Femur (tissue), 1 donor: ENCODE measurements around the gene YJEFN3.

ENCODE experiments used
- DNase-seq: peaks from one replicate; pipeline ENCODE4 v3.0.0-alpha.2; 2017

YJEFN3 gene

DNA sequence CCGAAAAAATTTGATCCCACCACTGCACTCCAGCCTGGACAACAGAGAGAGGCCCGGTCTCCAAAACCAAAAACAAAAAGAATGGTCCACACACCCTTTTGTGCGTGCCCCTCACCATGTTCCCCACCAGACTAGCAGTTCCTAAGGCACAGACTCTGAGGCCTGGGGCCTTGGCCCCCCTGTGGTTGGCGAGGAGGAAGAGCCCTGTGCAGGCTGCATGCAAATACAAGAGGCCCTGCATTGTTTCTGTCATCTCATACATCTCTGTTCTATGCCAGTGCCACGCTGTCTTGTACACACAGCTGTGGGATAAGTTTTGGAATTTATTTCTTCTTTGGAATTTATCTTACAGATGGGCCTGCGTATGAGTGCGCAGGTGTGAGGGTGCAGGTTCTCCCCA, 4.7 kb upstream of the YJEFN3 start:
- DNase-seq = no peak

DNA sequence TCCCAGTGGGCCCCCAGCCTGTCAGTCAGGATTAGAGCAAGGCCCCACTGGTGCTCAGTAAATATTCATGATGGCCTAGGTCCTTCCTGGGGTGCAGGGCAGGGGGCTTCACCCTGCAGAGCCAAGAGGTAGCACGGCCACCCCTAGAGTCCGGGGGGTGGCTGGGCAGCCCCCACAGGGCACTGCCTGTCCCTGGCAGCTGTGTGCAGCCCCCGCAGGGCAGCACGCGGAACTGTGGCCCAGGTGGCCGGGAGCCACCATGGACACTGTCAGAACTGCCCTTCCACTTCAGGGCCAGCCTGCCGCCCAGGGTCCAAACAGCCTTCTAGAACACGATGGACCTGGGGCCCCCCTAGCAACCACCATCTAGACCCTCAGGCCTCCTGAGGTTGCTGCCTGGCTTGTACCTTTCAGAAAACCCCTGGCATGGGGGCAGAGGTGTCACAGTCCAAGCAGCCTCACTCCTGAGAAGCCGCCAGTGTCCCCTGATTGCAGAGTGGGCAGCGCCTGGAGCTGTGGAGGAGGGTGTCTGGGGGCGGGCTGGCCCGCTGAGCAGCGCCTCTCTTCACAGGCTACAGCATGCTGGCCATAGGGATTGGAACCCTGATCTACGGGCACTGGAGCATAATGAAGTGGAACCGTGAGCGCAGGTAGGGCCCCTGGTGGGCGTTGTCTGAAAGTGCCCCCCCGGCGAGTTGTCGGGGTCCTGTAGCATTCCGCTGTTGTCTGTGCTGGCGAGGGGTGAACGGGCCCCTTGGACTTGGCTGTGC, 2.9 kb upstream of the YJEFN3 start:
- DNase-seq = no peak

DNA sequence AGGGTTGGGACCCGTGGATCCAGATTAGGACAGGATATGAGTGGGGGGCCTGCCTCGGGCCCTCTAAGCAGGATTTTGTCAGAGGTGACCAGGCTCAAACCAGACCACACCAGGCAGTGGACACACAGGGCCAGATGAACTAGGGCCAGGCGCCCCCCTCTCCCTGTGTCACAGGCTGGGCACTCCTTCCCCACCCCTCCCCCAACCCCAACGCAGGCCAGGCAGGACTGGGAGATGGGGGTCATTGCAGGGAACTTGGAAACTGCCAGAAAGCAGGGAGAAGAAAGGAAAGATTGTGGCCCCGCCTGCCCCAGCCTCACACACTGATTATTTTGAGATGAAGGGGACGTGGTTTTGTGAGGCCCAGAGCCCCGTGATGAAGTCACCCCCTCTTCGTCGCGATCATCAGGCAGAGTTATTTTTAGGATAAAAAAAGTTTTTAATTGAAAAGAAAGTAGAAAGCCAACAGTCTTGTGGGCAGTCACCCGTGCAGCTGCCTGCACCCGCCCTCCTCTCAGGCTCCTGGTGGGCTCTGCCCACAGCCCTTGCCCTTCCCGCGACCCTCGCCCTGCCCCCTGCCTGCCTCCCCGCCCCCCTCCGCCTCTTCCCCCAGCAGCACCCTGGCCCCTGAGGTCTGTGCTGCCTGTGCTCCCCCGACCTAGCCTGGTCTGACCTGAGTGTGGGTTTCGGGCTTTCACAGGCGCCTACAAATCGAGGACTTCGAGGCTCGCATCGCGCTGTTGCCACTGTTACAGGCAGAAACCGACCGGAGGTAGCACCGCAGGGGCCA, 1.9 kb upstream of the YJEFN3 start:
- DNase-seq = no peak

DNA sequence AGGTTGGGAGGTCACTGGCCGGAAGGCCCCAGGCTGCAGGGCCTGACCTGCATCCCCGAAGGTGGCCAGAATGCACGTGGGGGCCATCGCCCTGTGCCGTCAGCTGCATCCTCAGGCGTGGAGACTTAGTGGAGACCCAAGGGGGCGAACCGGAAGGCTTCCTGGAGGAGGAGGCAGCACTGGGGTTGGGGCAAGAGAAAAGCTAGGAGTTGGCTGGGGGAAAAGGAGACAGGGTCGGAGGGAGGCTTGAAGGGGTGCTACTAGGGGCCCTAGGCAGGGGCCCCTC, 1.4 kb upstream of the YJEFN3 start:
- no peak for DNase-seq

DNA sequence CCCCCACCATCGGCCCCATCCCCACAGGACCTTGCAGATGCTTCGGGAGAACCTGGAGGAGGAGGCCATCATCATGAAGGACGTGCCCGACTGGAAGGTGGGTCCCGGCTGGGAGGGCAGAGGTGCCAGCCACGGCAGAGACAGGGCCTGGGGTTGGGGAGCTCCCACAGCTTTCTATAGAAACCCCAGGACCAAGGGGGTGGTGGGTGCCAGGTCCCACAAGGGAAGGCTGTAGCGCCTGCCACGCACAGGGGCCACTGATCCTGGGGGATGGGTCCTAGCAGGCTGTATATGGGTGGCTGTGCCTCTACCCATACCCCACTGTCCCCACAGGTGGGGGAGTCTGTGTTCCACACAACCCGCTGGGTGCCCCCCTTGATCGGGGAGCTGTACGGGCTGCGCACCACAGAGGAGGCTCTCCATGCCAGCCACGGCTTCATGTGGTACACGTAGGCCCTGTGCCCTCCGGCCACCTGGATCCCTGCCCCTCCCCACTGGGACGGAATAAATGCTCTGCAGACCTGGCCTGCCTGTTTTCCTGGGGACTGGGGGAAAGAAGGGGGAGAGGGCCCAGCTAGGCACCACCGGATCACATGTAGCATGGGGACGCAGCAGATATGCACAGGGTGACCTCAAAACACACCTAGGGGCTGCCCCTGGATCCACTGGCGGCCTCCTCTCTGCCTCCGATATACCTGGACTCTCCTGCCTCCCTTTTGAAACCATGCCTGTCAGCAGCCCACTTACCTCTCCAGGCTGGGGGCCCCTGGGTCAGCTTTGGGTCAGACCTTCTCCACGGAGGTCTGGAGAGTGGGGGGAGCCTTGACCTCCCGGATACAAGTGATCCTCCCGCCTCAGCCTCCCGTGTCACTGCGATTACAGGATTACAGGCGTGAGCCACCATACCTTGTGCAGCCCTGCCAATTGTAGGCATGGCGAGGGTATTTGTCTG, 761 bp upstream of the YJEFN3 start:
- no peak for DNase-seq

DNA sequence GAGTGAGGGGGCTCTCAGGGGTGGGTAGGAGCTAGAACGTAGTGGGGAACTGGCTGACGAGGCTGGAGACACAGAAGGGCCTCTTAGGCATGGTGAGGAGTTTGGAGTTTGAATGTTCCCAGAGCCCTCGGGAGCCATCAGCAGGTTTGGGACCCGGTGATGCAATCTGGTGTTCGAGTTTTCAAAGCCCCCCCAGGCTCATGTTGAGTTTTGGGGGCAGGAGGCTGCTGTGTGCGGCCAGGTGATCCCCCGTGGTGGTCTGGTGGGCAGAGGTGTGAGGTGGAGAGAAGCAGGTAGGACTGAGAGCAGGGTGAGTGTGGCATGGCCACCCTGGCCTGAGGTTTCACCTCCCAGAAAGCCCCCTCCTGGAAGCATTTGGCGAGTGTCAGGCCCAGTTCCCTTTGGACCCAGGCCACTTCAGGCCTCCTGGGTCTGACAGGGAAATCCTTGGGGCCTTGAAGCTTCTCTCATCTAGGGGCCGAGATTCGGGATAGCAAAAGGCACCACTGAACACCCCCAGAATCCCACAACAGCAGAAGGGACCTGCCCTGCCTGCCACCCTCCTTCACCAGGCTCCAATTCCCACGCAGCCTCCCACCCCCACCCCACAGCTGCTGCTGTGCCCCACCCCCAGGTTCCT, 1.2 kb downstream of the YJEFN3 start:
- DNase-seq = no peak

DNA sequence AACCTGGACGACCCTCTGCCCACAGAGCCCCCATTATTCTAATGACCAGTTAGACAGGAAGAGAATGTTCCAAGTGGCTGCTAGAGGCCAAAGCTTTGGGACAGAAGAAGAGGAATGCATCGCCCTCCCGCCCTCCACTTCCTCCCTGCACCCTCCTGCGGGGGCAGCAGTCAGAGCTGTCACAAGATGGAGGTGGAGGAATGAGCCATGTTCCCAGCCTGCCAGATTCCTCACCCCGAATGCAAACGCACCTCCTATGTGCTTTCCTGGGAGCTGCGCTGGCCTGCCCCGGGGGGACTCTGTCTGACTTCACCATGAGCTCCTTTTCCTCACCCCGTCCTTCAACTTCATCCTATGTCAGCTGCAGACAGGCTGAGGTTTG, 1.7 kb downstream of the YJEFN3 start:
- DNase-seq = no peak

DNA sequence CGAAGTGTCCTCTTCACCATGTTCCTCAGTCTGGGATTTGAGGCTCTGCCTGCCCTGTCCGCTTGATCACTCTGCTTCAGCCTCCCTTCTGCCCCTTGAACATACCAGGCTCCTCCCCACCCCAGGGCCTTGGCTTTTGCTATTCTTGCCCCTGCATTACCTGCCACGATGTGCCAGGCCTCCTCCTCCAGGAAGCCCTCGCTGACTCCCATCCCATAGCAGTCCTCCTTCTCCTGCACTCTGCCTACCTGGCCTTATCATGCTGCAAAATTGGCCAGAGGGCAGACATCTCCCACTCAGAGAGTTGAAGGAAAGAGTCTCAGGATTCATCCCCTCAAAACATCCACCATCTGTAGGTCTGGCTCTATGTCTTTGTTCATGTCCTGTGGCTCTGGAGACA, 2.2 kb downstream of the YJEFN3 start:
- DNase-seq = no peak

DNA sequence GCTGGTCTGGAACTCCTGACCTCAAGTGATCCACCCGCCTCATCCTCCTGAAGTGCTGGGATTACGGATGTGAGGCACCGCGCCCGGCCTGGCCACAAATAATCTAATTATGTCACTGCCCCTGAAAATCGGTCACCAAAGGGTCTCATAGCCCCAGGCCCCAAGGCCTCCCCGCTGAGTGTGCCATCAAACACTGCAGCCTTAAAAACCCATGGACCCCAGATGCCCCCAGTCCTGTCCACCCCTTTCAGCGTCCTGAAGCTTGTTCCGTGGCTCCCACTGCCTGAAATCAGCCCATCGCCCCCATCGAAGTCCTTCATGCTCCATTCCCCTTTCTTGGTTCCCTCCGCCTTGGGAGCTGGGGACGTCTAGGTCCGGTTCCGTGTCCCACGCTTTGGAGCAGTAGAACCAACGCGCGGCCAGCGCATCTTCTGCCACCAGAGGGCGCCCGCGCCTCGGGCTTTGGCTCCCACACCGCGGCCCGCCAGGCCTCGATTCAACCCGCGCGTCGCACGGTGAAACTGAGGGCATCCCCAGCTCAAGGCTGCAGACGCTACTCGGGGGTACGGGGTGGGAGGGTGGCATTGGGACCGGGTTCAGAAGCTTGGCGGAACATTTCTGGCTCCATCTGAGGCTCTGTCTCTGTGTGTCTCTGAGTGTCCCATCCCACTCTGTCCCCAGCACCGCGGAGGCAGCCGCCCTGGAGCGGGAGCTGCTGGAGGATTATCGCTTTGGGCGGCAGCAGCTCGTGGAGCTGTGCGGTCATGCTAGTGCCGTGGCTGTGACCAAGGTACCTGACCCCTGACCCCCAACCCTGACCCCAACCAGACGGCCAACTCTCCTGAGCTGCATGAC, 3.5 kb downstream of the YJEFN3 start:
- DNase-seq = peak; percentile 87

DNA sequence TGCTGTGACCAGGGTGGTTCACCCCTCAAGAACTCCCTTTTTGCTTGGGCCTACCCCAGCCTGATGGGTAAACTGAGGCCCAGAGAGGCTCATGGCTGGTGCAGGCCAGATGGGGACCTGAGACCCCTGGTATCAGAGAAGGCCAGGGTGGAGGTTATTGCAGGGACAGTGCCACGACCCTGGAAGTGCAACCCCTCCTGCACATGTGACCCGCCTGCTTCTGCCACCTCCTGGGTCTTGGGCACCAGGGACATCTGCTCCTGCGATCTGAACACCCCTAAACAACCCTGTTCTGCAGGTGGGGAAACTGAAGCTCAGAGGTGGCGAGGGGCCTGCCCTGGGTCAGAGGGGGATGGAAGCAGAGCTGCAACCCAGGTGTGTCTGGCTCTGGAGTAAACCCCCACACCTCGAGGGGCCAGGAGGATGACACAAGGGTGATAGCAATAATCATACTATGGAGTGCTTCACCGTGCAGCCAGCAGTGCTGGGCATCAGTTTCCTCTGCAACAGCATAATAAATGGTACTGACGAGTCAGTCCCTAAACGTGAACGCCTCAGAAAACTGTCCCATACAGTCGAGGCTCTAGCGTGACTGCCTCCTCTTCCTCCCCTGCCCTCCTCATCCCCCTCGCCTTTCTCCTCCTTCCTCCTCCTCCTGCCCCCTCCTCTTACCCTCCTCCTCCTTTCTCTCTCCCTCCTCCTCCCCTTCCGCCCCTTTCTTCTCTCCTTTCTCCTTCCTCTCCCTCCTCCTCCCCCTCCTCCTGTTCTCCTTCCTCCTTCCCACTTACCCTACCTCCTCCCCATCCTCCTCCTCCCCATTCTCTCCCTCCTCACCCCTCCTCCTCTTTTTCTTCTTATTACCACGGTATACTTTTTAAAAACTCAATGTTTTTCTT, 4.3 kb downstream of the YJEFN3 start:
- no peak for DNase-seq

DNA sequence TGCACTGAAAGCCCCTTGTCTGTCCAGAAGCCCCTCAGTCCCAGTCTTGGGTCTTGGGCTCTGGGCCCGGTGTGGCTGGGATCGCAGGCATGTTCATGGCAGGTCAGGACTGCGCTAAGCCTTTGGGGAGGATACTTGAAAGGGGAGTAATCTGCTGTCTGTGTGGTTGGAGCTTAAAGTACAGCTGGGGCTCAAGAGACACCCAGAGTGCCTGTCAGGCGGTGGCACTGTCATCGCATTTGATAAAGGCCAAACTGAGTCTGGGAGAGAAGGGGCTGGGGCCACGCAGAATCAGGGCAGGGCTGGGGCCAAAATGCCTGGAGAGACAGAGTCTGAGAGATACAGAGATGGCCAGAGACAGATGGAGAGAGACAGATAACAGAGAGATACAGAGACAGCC, 5.1 kb downstream of the YJEFN3 start:
- peak; percentile 40 for DNase-seq

DNA sequence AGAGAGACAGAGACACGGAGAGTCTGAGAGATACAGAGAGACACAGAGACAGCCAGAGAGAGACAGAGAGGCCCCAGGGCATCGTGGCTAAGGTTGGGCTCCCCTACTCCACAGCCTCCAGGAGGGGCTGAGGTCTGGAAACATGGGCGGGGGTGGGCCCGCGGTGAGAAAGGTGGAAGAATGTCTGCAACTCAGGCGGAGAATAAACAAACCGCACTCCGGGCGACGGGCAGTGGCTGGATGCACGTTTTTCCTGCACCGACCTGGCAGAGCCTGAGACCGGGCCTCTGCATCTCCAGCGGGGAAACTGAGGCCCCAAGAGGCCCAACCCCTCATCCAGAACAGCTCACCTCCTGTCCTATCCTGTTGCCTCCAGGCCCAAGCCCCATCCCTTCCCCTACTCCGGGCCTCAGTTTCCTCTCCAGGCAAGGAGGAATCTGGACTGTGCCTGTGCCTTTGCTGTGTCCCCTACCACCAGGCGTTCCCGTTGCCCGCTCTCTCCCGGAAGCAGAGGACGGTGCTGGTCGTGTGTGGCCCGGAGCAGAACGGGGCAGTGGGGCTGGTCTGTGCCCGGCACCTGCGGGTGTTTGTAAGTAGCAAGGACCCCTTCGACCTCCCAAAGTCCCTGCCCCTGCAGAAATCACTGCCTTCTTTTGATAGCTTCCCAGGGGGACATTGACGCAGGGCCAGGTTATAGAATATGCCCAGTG, 6.0 kb downstream of the YJEFN3 start:
- peak; percentile 38 for DNase-seq

DNA sequence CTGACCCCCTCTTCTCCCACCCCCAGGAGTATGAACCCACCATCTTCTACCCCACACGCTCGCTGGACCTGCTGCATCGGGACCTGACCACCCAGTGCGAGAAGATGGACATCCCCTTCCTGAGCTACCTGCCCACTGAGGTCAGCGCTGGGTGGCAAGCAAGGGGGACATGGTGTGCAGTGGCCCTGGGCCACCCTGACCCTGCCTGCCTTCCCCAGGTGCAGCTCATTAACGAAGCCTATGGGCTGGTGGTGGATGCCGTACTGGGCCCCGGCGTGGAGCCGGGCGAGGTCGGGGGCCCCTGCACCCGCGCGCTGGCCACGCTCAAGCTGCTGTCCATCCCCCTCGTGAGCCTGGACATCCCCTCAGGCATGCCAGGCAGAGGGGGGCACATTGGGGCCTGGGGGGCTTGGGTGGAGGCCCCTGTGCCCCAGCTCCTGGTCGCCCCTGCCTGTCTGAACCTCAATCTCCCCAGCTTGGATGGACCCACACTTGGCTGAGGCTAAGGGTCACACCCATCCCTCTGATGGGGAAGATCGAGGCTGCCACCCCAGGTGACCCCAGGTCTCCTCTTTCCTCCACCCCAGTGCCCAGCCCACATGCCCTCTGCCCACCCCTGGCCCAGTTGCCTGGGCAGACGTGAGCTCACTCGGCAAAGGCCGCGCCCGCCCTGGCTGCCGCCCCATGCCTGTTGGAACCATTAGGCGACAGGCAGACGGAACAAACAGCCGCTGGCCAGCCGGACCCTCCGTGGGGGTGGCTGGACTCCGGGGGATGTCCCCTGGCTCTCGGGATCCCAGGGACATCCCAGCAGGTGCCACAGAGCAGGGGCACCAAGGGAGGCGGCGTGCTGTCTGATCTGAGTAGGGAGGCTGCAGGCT, 6.8 kb downstream of the YJEFN3 start:
- peak; percentile 35 for DNase-seq

DNA sequence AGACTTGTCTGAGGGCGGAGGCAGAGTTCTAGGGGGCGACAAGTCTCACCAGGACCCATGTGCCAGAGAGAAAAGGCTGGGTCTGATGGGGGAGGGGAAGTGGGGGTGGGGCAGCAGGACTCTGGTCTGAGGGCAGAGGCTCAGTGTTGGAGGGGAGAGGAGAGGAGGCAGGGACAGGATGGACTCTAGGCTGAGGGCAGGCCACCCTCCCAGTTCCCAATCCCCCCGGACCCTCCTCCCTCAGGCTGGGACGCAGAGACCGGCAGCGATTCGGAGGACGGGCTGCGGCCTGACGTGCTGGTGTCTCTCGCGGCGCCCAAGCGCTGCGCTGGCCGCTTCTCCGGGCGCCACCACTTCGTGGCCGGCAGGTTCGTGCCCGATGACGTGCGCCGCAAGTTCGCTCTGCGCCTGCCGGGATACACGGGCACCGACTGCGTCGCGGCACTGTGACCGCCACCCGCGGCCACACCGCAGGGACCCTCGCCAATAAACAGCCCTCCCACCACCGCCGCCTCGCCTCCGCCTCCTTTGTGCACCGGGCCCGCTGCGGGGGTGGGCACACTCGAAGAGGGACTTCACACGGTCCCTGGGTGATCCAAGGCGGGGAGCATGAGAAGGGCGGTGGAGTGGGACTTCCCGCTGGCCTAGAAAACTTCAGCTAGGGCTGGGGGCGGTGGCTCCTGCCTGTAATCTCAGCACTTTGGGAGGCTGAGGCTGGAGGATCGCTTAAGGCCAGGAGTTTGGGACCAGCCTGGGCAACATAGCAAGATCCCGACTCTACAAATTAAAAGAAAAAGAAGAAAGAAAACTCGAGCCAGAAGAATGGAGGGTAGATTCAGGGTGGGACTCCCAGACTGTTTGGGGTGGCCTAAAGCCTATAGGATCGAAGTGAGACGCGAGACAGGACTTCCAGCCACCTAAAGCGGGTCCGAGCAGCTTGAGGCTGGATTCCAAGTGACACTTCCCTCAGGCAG, 8.7 kb downstream of the YJEFN3 start:
- DNase-seq = peak; percentile 40

DNA sequence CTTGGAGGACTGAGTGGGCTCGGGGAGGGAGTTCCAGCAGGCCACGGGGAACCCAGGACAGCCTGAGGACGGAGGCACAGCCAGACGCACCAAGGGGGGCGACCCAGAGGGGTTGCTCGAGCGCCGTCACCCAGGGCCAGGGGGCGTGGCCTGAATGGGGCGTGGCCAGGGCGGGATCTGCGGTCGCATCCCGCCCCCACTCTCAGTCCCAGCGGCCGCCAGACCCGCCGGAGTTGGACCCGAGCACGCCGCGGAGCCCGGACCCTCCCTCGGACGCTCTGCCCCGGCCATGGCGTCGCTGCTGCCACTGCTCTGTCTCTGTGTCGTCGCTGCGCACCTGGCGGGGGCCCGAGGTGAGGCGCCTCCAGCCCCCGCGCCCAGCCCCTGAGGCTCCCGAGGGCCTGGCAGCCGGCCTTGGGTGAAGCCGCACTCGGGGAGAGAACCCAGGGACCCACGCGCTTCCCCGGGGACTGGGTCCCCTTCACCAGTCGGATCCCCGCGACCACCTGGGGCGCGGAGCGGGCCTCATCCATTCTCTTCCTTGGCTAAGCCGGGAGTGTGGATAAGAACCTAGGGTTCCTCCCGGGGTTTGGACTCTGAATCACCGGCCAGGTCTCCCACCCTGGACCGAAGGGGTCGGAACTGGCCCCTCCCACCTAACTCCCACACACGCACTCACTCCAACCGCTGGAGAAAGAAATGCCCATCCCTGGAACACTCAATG, 9.5 kb downstream of the YJEFN3 start, which contains the start of gene CILP2:
TSS of gene CILP2 (plus strand) at position 205 of the 724 bp plus-strand sequence. CDS start at position 290, 85 bp downstream.
- peak; percentile 80 for DNase-seq

DNA sequence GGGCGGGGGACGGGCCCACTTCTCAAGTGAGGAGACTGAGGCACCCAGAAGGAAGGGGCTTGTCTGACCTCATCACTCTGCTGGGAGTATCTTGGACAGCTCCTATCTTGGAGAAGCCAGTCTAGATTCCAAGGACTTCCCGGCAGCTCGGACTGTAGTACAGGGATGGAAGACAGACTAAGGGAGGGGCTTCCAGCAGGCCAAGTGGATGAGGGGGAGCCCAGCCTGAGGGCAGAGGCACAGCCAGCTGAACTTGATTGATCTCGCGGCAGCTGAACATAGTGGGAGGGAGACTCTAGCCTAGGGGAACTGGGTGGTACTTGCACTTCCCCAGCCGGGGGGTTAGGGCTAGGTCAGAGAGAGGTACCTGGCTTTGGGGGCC, 10.1 kb downstream of the YJEFN3 start:
- DNase-seq = peak; percentile 71

DNA sequence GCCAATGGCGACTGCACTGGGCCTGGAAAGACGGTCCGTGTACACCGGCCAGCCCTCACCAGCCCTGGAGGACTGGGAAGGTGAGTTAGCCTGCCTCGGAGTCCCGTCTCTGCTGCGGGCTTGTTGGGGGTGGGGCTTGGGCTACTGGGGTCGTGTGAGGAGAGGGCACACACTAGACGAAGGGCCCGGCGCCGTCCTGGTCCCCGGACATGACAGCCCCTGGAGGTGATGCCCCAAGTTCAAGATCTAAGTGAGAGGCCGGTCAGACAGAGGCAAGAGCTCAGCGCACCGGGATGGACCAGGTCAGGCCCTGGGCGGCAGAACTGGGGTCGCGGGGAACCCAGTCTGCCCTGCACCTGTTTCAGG, 11.0 kb downstream of the YJEFN3 start:
- DNase-seq = peak; percentile 24
